ENCODE data around the gene OR8G5. TPM values are rescaled to one million over a fixed set of nuclear protein-coding genes. Genes with fewer than 3 reads are reported as not detected.

The OR8G5 gene
- total RNA-seq, 4 donors from 2014 or later: not detected

- no peaks in the 10 kb centered on the region for H3K36me3 ChIP-seq
- no peak for DNase-seq (ENCODE audit: low spot score in 2 of 2)
- H3K4me3 ChIP-seq: no peak overlapping the region
- TF ChIP-seq, protein P1, sequence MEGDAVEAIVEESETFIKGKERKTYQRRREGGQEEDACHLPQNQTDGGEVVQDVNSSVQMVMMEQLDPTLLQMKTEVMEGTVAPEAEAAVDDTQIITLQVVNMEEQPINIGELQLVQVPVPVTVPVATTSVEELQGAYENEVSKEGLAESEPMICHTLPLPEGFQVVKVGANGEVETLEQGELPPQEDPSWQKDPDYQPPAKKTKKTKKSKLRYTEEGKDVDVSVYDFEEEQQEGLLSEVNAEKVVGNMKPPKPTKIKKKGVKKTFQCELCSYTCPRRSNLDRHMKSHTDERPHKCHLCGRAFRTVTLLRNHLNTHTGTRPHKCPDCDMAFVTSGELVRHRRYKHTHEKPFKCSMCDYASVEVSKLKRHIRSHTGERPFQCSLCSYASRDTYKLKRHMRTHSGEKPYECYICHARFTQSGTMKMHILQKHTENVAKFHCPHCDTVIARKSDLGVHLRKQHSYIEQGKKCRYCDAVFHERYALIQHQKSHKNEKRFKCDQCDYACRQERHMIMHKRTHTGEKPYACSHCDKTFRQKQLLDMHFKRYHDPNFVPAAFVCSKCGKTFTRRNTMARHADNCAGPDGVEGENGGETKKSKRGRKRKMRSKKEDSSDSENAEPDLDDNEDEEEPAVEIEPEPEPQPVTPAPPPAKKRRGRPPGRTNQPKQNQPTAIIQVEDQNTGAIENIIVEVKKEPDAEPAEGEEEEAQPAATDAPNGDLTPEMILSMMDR (IDR thresholded peaks at IDR 0.05): no peak
- TF ChIP-seq EP300 (IDR thresholded peaks at IDR 0.05): no peak
- TF ChIP-seq POLR2A (IDR thresholded peaks at IDR 0.05): no peak
- WGBS, 2 donors: 63 to 69% methylated on average over 1 of the region's 1 CpG
- no peak overlapping the region for H3K27ac ChIP-seq
- peaks cover 0 to under 1% (median 0%) of the 10 kb centered on the region in 4 donors for H3K9me3 ChIP-seq
- H3K4me1 ChIP-seq: no peaks in the 10 kb centered on the region
- no peaks in the 10 kb centered on the region for H3K27me3 ChIP-seq
Measured at GRCh38 chr11:124276081-124276480, 19.9 kb downstream of the OR8G5 start.

- peaks cover 0 to 10% (median 0%) of the 10 kb centered on the region in 4 donors for H3K9me3 ChIP-seq
- no peak for DNase-seq (ENCODE audit: low spot score in 2 of 2)
- 87 to 94% methylated on average over 3 of the region's 3 CpGs for WGBS, 2 donors
- H3K36me3 ChIP-seq: no peaks in the 10 kb centered on the region
- H3K4me3 ChIP-seq: no peak overlapping the region
- H3K27ac ChIP-seq: no peak overlapping the region
- H3K4me1 ChIP-seq: no peaks in the 10 kb centered on the region
- TF ChIP-seq, protein P1 (IDR thresholded peaks at IDR 0.05): no peak
- TF ChIP-seq POLR2A (IDR thresholded peaks at IDR 0.05) (no peak), EP300 (IDR thresholded peaks at IDR 0.05) (no peak)
- H3K27me3 ChIP-seq: no peaks in the 10 kb centered on the region
Measured at GRCh38 chr11:124277207-124277606, 21.0 kb downstream of the OR8G5 start.

DNA sequence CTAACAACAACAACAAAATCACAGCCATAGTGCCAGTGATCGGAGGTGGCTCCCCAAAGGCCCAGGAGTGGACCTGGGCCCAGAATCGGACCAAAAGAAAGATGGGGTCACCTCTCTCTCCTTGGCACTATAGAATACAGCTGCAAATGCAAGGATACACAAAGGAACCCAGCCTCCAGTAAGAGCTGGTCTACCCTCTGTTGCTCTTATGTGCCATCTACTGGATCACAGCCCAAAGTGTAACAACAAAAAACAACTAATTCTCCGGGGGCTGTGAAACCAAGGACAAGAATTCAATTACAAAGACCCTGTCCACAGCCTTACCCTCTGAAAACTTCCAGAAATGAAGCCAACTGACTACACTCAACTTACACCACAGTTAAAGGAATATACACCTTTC lies 21.6 kb downstream of the OR8G5 start:
- DNase-seq (ENCODE audit: low spot score in 2 of 2): no peak
- Histone ChIP-seq H3K27ac (no peak overlapping the region), H3K9me3 (peaks cover 0 to 10% (median 0%) of the 10 kb centered on the region in 4 donors), H3K4me1 (no peaks in the 10 kb centered on the region), H3K4me3 (no peak overlapping the region), H3K27me3 (no peaks in the 10 kb centered on the region), H3K36me3 (no peaks in the 10 kb centered on the region)
- TF ChIP-seq EP300 (IDR thresholded peaks at IDR 0.05): no peak
- TF ChIP-seq, protein P1 (IDR thresholded peaks at IDR 0.05): no peak
- no peak for TF ChIP-seq POLR2A (IDR thresholded peaks at IDR 0.05)
- WGBS, 2 donors: 66% methylated on average over 3 of the region's 3 CpGs

DNA sequence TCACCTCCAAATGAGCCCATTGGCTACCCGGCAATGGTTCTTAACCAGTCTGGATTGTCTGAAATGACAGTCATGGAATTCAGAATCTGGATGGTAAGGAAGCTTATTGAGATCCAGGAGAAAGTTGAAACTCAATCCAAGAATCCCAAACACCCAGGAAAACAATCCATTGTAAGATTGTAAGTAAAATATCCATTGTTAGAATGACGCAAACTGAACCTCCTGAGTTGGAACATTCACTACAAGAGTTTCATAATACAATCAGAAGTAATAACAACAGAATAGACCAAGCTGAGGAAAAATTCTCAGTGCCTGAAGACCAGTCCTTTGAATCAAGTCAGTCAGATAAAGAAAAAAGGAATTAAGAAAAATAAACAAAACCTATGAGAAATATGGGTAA lies 22.1 kb downstream of the OR8G5 start:
- 47 to 54% methylated on average over 2 of the region's 2 CpGs for WGBS, 2 donors
- H3K27me3 ChIP-seq: no peaks in the 10 kb centered on the region
- H3K9me3 ChIP-seq: peaks cover 0 to 10% (median 0%) of the 10 kb centered on the region in 4 donors
- no peaks in the 10 kb centered on the region for H3K36me3 ChIP-seq
- no peak for TF ChIP-seq POLR2A (IDR thresholded peaks at IDR 0.05)
- no peak for DNase-seq (ENCODE audit: low spot score in 2 of 2)
- H3K27ac ChIP-seq: no peak overlapping the region
- no peaks in the 10 kb centered on the region for H3K4me1 ChIP-seq
- no peak overlapping the region for H3K4me3 ChIP-seq

GRCh38 chr11:124285610-124286344 lies 29.6 kb downstream of the OR8G5 start:
- H3K36me3 ChIP-seq: no peaks in the 10 kb centered on the region
- DNase-seq (ENCODE audit: low spot score in 2 of 2): no peak
- TF ChIP-seq EP300 (IDR thresholded peaks at IDR 0.05): no peak
- TF ChIP-seq, protein P1 (IDR thresholded peaks at IDR 0.05): no peak
- no peak for TF ChIP-seq POLR2A (IDR thresholded peaks at IDR 0.05)
- H3K4me3 ChIP-seq: no peak overlapping the region
- H3K4me1 ChIP-seq: no peaks in the 10 kb centered on the region
- 56 to 57% methylated on average over 3 of the region's 3 CpGs for WGBS, 2 donors
- H3K9me3 ChIP-seq: peaks cover 0 to 27% (median 0%) of the 10 kb centered on the region in 4 donors
- H3K27ac ChIP-seq: no peak overlapping the region
- no peaks in the 10 kb centered on the region for H3K27me3 ChIP-seq
